ENCODE measurements around the gene PDIA3.
A peak's percentile ranks its signal among the peaks of the same experiment; 100 is the strongest.
"Not testable (repeated sequence)": the region's sequence is repeated elsewhere in the genome, so short reads cannot be mapped to it uniquely, and the experiment has no call there.

PDIA3 gene

DNA sequence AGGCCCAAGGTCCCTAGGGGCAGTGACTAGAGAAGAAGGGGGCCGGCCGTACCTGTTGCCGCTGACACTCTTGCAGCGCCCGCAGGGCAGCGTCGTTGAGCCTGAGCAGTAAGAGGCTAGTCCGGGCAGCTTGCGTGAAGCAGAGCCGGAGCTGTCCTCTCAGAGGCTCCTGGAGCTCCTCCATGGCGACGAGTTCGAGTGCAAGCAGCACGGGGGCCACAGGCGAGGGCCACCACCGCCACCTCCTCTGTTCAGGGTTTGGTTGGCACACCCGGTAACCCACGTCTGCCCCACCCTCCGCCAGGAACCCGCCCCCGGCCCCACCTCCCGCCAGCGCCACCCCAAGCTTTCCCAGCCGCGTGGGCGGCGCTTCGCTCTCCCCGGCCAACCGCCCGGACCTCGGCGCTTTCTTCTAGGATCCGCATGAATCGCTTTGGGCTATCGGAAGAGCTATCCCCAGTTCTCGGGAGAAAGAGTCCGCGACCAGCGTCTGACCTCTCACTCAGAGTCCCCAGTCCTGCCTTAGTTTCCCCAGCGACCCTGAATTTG lies 30.6 kb downstream of the PDIA3 start, which contains the start of gene ELL3:
Gene ELL3, minus strand, starts transcription at position 249 of the 549 bp plus-strand sequence. Its CDS starts 65 bp downstream, at position 184.
- peak; percentile 76 for DNase-seq (ENCODE audit: low spot score)

DNA sequence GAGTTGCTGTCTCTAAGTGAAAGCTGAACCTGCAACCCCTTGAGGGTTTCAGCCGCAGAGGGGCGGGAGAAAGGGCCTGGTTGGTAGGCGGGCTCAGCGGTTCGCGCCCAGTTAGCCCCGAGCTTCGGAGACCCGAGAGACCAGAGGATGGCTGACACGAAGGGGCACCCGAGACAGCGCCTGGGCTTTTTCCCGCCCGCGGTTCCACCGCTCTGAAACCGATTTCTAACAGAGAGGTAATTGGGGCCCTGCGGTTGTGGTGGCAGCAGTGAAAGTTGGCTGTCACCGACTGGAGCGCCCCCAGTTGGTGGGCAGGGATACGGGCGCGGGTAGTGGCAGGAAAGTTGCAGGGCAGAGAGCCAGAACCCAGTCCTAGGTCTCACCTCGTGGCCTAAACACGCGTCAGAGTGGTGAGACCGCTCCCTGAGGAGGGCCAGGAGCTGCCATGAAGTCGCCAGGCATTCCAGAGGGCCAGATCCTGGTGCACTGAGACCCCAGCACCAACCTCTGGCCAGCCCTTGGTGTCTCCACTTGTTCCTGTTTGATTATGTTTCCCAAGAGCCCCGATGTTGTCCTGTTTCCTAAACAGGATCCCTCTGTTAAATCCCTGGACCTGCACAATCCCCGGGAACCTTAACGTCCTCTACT lies 31.2 kb downstream of the PDIA3 start:
- peak; percentile 71 for DNase-seq (ENCODE audit: low spot score)

DNA sequence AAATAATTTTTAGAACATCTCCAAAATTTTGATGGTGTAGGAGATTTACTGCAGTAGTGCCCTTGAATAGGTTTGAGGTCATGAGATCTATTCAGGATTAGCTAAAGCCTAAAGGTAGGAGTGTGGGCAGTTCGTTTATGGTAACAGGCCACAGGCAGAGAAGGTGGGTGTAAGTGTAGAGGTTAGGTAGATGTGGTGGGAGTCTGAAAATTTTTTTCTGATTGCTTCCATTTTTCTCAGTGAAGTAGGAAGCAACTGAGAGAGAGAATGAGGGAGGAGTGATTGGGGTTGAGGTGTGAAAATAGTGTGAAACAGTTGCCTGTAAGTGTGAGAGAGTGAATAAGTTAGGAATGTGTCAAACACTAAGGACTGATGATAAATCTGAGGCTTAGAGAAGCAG lies 32.8 kb downstream of the PDIA3 start:
- DNase-seq (ENCODE audit: low spot score): no peak

DNA sequence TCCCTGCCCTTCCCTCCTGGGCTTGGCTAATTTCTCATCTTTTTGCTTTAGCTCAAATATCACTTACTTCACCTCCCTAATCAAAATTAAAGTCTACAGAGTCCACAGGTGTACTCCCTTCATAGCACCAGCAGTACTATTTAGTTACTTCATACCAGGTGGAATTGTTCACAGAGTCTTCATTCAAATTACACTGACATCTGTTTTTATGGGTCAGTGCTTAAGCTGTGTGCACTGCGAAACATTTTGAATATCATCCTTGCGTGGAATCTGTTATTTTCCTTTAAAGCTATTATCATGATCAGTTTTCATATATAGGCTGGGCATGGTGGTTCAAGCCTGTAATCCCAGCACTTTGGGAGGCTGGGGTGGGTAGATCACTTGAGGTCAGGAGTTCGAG lies 43.2 kb downstream of the PDIA3 start:
- DNase-seq (ENCODE audit: low spot score): no peak

DNA sequence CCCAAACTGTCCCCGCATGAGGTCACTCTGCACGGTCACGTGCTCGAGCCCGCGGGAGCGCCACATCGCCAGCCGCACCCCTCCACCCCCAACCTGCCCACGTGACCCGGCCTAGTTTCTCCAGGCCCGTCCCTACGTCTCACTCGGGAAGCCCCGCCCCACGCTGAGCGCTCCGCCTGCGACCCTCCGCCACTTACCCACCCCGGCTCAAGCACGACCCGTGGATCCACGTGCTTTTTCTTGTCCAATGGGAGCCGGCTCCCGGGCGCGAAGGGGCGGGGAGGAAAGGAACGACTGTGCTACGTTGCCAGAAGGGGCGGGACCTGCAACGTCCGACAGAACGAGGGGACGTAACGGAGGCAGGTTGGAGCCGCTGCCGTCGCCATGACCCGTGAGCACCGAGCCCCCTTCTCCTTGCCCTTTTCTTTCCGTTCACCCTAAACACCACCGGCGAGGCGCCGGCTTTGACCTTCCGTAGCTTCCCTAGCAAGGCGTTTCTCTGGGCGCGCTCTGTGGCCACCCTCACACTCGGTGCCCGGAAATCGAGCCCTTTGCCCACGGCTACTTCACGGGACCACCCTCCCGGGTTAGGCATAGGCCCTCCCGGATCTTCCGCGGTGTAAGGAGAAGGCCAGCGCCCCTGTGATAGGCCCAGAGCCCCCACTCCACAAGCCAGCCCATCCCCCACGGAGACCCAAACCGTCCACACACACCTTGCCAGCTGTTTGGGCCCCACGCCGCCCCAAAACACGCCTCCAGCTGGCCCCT lies 45.9 kb downstream of the PDIA3 start, which contains the start of gene SERF2:
Gene SERF2, plus strand, starts transcription at position 328 of the 768 bp plus-strand sequence. Its CDS starts 57 bp downstream, at position 385.
- DNase-seq (ENCODE audit: low spot score): peak; percentile 100

DNA sequence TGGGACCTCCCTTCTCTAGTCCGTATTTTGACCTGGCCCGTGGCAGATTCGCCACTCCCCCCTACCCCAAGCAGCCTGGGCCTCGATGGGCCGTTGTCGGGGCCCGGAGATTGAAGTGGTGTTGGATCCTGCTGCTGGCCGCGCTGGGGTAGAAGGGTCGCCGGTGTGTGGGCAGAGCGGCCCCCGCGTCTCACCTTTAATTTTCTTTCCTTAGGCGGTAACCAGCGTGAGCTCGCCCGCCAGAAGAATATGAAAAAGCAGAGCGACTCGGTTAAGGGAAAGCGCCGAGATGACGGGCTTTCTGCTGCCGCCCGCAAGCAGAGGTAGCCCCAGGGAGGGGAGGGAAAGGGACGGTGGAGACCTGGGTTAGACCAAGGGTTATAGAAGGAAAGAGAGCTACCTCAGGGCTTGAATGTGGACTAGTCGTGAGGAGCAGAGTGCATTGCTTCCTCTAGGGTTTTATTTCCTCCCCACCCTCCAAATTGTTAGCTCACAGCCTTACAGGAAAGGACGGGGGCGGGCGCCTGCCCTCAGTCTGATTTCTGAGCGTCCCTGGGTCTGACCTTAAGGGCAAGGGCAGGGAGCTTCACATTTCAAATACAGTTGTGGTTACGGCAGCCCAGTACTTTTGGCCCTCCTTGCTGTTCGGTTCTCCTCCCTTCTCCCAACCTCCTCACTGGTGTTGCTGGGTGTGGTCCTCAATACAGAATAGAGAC lies 46.7 kb downstream of the PDIA3 start:
- peak; percentile 57 for DNase-seq (ENCODE audit: low spot score)

DNA sequence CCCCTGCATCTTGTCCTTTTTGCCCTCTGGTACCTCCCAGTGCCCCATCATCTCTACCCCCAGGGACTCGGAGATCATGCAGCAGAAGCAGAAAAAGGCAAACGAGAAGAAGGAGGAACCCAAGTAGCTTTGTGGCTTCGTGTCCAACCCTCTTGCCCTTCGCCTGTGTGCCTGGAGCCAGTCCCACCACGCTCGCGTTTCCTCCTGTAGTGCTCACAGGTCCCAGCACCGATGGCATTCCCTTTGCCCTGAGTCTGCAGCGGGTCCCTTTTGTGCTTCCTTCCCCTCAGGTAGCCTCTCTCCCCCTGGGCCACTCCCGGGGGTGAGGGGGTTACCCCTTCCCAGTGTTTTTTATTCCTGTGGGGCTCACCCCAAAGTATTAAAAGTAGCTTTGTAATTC lies 47.4 kb downstream of the PDIA3 start:
- no peak for DNase-seq (ENCODE audit: low spot score)

DNA sequence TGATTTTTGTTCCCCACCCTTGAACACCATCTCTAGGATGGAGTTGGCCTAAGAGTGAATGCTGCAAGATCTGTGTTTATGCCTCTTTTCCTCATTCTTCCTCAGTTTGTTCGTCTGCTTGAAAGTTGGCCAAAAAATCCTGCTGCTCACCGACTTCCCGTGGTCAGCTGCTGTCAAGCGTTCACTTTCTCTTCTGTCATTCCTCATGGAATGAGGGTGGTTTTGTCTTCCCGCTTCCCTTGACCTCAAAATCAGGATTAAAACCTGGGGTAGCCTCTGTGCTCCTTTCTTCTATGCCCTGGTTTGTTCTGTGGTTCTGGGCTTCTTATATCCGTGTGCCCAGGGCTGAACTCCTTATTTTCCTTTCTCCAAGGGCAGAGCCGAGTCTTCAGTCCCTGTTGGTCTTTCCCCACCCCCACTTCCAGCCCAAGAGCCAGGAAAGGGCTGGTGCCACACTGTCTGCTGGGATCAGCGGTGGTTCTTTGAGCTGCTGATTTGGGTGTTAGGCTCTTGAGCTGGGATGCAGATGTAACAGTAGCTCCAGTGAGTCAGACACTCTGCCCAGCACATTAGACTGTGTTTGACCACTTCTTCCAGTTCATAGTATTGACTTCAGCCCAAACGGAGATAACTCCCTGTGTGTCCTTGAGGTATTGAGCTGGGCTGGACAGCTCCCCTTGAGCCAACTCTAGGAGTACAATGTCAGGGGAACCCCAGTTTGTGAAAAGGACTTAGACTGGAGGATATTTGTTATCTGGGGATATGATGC lies 48.2 kb downstream of the PDIA3 start:
- DNase-seq (ENCODE audit: low spot score): peak; percentile 28

DNA sequence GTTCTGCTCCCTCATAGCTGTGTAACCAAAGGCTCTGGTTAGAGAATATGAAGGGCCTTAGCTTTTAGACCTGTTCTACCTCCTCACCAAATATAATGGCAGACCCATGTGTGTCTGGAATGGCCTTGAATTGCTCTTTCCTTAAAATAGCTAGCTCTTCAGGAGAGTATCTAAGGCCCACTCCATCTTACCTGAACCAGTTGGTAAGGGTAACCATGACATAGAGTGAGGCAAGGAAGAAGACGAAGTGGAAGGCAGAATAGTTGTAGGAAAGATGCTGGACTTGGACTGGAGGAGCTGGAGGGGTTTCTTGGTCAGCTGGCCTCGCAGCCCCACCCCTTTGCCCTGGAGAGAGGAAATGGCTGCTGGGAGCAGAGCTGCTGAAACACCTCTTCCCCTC lies 49.0 kb downstream of the PDIA3 start:
- DNase-seq (ENCODE audit: low spot score): no peak

DNA sequence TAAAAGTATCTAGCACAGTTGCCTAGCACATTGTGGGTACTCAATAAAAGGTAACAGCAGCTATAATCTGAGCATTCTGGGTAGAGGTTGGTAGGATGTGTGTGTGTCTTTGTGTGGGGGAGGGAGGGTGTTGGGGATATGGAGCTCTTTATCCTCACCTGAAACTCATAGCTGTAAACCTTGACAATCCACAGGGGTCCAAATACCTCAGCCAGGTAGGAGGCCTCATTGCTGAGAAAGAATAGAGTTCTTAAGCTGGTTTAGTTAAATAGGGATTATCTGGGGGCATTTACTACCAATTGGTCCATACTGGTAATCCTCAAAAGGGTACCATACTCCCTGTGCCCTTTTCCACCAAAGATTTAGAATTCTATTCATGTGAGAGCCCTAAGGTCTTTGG lies 49.8 kb downstream of the PDIA3 start:
- no peak for DNase-seq (ENCODE audit: low spot score)

DNA sequence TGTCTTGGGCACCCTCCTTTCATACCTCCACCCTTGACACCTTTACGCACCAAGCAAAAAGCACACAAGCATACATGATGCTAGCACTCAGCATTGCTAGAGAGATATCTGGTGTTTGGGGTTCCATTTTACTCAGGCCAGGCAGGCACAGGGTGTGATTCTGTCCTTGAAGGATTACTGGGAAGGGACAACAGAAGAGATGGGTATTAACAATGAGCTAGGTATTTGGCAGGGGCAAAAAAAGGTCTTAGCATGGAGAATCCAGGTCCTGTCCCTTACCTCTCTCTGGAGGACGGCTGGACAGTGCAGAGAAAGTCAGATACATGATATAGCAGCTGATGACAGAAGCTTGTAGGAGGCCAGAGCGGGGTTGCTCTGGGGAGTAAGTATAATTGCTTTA lies 50.3 kb downstream of the PDIA3 start:
- DNase-seq (ENCODE audit: low spot score): no peak

DNA sequence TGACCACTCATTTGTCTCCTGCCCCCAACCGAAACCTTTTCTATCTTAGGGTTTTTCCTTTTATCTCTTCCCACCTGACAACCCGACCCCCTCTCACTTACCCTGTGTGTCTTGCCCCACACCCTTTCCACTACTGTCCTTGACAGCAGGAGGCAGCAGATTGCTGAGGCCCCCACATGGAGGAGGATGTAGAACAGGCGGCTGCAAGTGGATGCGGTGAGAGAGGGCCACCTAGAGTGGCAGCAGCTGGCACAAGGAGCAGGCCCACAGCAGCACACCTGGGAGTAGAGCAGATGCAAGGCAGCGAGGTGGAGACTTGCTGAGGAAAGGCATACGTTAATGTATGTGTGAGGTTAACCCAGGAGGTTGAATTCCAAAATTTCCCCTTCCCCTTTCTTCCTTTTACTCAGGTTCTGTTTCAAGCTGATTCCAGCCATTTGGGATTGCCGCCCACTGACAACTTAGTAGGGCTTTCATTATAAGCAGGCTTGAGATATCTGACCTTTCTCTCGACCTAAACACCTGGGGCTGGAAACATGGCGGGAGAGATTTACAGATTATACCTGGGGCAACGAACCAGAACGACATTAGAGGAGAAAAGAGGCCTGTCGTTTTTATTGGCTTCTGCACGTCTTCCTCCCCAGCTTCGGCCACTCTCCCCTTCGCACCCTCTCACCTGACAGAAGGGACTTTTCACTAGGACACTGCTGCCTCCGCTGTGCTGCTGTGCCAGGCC lies 53.1 kb downstream of the PDIA3 start:
- DNase-seq (ENCODE audit: low spot score): no peak

DNA sequence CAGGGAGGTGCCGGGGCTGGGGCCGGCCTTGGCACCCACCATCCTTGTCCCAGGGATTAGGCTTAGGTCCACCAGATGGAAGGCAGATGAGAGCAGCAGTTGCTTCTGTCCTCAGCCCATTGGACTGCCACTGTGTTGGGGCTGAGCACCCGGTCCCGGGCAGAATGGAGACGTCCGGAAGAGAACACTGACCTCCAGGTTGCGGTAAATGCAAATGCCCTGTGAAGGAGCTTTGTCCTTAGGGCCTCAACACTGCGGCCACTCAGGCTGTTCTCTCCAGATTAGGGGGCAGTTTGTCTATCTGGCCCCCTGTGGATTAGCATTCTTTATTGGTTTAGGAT lies 53.7 kb downstream of the PDIA3 start, which contains the start of gene SERINC4:
Gene SERINC4, minus strand, starts transcription at position 276 of the 341 bp plus-strand sequence. Its CDS starts 234 bp downstream, at position 42.
- no peak for DNase-seq (ENCODE audit: low spot score)

DNA sequence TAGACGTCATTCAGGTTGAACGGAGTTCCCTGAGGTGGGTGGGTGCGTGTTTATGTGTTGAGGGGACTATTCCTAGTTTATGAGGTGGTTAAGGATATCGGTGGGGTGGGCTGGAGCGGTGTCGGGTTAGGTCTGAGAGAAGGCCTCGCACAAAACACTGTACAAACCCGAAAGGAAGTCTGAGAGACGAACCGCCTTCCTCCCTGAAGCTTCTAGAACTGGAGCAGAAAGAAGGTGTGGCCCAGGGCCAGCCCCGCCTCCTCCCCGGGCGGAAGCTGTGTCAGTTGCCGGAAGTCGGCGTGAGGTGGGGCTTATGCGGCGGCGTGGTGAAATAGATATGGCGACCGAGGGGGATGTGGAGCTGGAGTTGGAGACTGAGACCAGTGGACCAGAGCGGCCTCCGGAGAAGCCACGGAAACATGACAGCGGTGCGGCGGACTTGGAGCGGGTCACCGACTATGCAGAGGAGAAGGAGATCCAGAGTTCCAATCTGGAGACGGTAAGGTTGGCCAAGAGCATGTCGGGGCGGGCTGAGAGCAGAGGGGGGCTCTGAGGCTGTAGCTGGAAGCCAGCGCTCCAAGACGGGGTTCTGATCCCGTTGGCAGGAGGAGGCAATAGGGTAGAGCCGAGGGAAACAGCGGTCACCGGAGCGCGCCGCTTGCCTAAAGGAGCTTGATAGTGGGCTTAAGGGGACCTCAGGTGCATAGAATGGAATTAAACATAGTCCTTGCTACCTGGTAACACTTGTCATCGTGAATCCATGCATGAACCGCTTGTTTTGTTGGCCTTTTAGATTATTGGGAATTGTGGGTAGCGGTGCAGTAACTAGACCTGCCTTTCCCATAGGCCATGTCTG lies 54.3 kb downstream of the PDIA3 start, which contains the start of gene HYPK:
Gene HYPK, plus strand, starts transcription at position 314 of the 856 bp plus-strand sequence. Its CDS starts 24 bp downstream, at position 338.
- DNase-seq (ENCODE audit: low spot score): peak; percentile 89

DNA sequence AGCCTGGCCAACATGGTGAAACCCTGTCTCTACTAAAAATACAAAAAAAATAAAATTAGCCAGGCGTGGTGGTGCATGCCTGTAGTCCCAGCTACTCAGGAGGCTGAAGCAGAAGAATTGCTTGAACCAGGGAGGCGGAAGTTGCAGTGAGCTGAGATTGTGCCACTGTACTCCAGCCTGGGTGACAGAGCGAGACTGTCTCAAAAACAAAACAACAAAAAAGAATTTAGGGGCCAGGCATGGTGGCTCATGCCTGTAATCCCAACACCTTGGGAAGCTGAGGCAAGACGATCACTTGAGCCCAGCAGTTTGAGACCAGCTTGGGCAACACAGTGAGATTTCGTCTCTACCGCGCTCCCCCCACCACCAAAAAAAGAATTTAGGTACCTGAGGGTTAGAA lies 56.4 kb downstream of the PDIA3 start:
- not testable (repeated sequence) for DNase-seq (ENCODE audit: low spot score)

DNA sequence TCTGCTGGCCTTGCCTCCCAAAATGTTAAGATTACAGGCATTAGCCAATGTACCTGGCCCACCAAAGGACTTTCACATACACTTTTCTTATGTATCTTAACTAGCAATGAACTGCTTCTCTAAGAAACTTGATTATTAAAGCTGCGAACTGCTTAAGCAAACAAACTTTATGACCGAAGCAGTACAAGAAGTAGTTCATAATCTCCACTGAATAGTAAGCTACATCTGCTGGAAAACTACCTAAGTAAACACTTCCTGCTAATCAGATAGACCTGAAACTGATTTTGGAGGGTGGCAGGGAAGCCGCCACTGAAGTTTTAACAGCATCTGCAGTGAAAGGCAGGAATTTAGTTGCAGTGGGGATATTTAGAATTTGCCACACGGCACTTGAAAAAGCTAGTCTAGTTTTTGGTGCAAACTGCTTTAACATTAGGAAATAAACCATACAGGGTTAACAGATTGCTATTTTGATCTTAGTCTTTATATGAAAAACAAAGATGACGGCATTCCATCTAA lies 62.3 kb downstream of the PDIA3 start:
- no peak for DNase-seq (ENCODE audit: low spot score)

DNA sequence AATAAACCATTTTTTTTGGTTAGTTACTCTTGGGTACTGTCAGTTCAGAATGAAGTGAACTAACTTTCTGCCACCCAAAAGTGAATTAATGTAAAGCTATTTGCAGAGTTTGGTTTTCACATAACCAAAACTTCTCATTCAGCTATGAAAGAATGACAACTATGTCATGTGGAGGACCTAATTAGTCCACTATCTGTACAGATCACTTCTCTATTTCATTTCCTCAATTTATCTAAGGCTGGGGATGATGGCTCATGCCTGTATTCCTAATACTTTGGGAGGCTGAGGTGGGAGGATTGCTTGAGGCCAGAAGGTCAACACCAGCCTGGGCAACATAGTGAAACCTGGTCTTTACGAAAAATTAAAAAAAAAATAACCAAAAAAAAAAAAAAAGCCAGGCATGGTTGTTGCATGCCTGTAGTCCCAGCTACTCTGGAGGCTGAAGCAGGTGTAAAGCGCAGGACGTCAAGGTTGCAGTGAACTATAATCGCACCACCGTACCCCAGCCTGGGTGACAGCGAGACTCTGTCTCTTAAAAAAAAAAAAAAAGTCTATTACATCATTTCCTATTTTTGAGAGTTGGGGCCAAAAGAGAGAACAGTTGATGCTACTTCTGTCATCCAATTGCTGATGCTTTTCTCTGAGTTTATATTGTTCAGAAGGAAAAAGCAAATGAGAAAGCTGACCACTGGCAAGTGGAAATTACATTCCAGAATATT lies 62.9 kb downstream of the PDIA3 start:
- DNase-seq (ENCODE audit: low spot score): no peak

DNA sequence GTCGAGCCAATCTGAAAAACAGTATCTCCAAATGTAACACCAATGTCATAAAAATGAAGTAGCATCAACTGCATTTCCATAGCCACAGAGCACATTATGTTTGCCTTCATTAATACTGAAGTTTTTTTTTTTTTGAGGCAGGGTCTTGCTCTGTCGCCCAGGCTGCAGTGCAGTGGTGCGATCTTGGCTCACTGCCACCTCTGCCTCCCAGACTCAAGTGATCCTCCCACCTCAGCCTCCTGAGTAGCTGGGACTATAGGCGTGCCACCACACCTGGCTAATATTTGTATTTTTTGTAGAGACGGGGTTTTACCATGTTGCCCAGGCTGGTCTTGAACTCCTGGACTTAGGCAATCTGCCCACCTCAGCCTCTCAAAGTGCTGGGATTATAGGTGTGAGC lies 68.8 kb downstream of the PDIA3 start:
- DNase-seq (ENCODE audit: low spot score): not testable (repeated sequence)

DNA sequence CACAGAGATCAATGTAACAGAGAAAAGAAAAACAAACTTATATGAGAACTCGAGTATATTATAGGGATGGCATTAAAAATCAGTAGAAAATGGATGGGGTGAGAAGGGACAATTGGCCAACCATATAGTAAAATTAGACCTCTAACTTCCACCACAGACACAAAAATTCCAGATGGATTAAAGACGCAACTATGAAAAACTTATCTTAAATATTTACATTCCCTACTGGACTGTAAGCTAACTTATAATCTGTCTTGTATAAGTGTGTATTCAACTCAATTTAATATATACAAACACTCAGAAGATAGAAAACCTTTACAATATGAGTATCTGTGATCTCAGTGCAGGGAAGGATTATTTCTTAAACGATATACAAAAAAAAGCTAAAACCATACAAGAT lies 75.3 kb downstream of the PDIA3 start:
- DNase-seq (ENCODE audit: low spot score): no peak

Measured in AG08395 (cell line).